ENCODE measurements around the gene SLC12A3.

GRCh38 chr16:56889206-56889605 lies 24.2 kb downstream of the SLC12A3 start:
- TF ChIP-seq POLR2AphosphoS5 (IDR thresholded peaks at IDR 0.05): no peak
- TF ChIP-seq, protein P1, sequence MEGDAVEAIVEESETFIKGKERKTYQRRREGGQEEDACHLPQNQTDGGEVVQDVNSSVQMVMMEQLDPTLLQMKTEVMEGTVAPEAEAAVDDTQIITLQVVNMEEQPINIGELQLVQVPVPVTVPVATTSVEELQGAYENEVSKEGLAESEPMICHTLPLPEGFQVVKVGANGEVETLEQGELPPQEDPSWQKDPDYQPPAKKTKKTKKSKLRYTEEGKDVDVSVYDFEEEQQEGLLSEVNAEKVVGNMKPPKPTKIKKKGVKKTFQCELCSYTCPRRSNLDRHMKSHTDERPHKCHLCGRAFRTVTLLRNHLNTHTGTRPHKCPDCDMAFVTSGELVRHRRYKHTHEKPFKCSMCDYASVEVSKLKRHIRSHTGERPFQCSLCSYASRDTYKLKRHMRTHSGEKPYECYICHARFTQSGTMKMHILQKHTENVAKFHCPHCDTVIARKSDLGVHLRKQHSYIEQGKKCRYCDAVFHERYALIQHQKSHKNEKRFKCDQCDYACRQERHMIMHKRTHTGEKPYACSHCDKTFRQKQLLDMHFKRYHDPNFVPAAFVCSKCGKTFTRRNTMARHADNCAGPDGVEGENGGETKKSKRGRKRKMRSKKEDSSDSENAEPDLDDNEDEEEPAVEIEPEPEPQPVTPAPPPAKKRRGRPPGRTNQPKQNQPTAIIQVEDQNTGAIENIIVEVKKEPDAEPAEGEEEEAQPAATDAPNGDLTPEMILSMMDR (IDR thresholded peaks at IDR 0.05): no peak

Data from esophagus muscularis mucosa (tissue), 3 donors.